ENCODE measurements around the gene PSG7.
"Not testable (repeated sequence)": the region's sequence is repeated elsewhere in the genome, so short reads cannot be mapped to it uniquely, and the experiment has no call there.

The PSG7 gene

DNA sequence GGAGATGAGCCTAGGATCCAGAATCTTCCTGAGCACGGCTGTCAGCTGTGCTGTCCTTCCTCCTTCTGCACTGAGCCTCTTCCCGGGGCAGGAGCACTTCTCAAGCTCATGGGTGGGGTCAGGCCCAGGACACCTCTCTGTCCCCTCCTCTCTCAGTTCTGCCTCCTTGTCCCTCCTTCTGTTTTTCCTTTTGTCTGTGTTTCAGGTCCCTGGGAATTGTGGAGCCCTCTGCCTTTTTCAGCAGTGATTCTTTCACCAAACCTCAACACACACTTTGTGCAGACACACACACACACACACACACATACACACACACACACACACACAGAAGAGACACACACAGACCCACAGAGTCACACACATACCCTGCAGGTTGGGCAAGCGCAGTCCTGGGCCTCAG lies at the start of gene PSG7:
TSS of gene PSG7 (minus strand) at position 101 of the 400 bp plus-strand sequence. CDS start 131 bp downstream, outside the sequence.
- DNase-seq (ENCODE audit: low spot score) = not testable (repeated sequence)

DNA sequence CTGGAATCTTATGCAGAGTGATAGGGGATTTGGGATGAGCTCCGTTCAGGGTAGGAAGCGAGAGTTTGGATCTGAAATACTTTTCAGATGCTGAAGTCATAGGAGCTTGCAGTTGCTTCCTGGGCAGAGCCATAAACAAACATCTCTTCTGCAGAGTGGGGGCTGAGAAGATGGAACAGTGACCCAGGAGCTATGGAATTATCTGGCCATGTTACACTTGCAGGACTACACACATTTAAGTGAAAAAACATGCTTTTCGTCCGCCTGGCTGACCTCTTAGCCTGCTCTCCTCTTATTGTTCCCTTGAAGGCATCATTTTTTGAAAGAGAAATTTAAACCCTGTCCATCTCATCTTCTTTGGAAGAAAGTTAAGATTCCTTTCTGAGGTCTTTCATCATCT lies 48.6 kb upstream of the PSG7 start:
- DNase-seq (ENCODE audit: low spot score) = no peak

DNA sequence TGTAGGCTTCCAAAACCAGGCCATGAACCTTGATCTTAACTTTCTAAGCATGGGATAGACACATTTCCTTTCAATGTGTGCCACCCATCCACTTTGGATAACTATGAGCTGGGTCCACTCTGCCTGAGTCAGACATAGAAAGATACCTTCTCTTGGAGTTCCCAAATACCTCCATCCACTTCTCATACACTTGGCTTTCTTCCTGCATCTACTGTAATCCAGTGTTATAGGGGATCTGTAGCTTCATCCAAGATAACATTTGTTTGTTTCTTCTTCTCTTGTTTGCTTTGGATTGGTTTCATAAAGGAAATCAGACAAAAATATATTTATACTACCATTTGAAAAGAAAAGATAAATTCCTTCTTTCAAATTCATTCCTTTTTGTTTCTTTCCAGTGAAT lies 45.1 kb upstream of the PSG7 start:
- DNase-seq (ENCODE audit: low spot score) = not testable (repeated sequence)

DNA sequence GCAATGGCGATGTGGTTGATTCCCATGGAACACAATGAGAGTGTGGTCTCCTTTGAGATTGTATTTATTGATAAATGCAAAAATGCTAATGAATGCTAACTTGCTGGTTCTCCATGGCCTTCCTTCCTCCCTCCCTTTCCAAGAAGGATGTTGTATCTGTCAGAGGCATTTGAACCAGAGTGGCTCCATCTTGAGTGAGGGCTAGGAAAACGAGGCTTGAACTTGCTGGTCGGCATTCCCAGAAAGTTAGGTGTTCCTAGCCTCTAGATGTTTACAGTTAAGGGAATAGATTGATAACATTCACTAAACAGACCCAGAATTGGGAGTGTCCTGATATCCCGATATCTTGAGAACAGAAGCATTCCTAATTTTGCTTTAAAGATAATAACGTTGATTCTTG lies 34.4 kb upstream of the PSG7 start:
- DNase-seq (ENCODE audit: low spot score) = not testable (repeated sequence)

DNA sequence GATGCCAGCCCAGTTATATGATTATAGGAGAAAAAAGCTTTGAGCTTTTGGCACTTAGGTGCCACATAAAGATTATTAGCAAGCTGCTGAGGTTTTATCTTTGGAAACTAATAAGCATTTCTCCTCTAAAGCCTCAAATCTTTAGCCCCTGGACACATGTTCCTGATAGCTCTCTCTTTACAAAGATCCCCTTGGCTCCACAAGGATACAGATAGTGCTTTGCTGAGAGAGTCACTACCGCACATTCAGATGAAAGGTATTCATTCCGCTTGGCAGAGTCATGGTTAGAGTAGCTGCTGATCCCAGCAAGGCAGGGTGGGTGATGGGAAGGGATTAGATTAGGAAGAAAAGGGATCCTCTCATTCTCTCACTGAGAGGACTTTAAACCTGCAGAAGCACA lies 28.2 kb upstream of the PSG7 start:
- DNase-seq (ENCODE audit: low spot score) = peak; percentile 56

DNA sequence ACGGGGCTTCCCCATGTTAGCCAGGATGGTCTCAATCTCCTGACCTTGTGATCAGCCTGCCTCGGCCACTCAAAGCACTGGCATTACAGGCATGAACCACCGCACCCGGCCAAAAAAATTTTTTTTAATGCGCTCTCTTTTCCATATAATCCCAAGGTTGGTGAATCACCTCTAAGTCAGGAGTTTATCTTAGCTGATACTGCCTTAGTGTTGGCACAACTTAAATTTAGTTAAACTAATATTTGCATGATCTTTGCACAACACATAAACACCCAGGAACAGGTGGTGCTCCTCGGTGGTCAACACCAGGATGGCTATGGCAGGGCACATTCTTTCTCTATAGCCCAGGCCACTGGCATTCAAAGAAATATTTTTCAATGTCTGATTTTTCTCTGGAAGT lies 24.1 kb upstream of the PSG7 start:
- DNase-seq (ENCODE audit: low spot score) = no peak

DNA sequence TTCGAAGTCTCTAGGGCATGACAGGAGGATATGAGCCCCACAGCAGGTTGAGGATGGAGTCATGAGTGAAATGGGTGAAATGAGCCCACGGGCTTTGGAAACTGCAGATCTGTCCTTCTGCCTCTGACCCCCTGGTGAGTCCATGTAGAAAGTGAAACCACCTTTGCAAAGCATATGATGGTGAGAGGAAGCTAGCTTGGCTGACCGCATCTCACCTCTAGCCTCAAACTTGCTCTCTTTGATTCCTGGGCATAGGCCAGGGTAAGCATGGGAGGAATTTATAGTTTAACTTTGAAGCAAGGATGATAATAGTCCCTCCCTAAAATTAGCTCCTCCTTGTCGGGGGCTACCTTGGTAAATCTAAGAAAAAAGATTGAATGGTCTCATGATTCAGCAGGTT lies 15.1 kb upstream of the PSG7 start:
- DNase-seq (ENCODE audit: low spot score) = not testable (repeated sequence)

DNA sequence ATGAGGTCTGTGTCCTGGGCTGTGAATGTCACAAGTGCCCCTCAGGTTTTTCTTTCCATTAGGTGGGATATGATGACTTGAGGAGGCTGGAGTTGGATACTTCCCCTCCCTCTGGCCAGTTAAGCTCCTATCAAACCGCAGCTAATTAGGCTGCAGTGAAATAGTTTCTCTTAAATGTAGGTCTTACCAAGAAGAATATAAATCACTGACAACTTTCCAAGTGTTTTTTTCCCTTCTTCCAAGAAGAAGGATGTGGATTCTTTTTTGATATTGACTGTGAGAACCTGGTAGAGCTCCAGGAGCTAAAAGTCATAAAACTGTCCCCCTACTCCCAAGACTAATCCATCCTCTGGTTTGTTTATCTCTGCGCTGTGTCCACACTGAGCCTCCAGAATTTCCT lies 14.5 kb upstream of the PSG7 start:
- peak; percentile 3 for DNase-seq (ENCODE audit: low spot score)

DNA sequence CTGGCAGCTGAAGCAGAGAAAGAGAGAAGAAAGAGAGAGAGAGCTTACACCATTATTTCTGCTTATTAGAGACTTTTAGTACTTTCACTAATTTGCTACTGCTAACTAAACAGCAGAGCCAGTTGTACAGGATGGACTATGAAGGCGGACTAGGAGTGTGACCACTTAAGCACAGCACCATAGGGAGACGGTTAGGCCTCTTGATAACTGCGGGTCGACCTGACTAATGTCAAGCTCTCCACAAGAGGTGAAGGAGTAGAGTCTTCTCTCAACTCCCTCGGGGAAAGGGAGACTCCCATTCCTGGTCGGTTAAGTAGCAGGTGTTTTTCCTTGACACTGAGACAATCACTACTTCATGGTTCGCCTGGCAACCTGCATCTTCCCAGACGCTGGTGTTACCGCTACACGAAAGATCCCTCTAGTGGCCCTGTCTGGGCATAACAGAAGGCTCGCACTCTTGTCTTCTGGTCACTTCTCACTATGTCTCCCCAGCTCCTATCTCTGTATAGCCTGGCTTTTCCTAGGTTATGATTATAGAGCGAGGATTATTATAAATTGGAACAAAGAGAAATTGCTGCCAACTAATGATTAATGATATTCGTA lies 5.3 kb upstream of the PSG7 start:
- peak; percentile 11 for DNase-seq (ENCODE audit: low spot score)

DNA sequence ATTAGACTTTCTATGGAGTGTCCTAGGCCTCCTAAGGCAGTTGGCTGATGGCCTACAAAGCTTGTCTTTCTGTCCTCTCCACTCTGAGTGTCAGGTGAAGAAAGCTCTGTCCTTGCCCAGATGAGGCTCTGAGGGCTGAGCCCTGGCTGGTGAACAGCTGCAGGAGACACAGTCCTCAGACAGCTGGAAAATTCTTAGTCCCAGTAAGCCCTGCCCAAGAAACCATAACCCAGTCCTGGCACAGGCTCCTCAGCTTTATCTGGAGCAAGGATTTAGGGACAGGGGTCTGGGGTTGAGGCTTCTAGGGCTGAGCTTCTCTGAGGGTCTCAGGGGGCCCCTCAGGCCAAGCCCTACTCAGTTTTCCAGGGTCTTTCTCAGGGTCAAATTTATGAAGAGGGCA lies 2.3 kb downstream of the PSG7 start:
- not testable (repeated sequence) for DNase-seq (ENCODE audit: low spot score)

DNA sequence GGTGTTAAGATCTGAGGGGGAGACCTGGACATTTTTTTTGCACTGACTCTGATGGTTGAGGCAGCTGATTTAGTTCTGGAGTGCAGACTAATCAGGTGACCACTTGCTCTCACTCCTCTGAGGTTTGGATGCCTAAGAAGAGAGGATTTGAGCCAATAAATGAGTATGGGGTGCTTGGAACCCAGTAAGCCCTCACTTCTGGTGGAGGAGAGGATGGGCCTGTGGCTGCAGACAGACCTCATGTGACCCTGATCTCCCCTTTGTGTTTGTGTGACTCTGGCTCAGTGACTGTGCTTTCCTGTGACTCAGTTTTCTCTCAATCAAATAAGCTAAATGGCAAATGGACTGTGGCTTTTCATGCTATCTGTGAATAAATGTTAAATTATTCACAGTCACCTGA lies 2.8 kb downstream of the PSG7 start:
- DNase-seq (ENCODE audit: low spot score) = not testable (repeated sequence)

DNA sequence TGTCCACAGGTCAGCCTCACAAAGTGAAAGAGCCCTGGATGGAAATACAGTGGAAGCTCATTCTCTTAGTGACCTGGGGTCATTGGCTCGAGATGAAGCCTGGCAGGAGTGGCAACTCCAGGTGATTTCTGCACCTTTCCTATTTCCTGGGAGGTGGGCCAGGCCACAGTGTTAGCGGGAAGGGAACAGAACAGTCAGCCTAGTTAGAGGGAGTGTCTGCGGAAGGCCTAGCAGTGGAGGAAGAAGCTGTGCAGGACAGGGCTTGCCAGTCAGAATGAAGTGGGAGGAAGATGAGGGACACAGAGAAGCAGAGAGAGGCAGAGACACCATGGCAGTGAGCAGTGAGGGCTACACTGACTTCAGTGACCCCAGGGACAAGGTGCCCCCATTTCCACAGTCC lies 3.6 kb downstream of the PSG7 start:
- not testable (repeated sequence) for DNase-seq (ENCODE audit: low spot score)

DNA sequence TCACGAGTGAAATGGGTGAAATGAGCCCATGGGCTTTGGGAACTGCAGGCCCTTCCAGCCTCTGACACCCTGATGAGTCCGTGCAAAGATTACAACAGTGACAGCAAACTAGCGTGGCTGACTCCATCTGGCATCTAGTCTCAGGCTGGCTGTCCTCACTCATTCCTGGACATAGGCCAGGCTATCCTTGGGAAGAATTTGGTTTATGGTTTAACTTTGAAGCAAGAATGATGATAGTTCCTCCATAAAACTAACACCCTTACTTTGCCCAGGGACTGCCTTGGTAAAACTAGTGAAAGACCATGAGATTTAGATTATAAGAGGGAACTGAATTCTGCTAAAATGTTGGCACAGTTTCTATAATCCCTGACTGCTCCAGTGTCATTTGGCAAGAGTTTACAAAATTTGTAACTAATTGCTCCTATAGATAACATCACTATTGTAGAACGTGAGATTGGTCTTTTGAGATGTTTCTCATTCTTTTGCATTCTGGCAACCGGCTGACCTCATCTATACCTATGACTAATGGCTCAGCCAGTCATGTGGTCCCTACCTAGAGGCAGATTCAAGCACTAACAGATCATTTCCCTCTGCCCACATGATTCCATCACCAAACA lies 4.4 kb downstream of the PSG7 start:
- peak; percentile 54 for DNase-seq (ENCODE audit: low spot score)

DNA sequence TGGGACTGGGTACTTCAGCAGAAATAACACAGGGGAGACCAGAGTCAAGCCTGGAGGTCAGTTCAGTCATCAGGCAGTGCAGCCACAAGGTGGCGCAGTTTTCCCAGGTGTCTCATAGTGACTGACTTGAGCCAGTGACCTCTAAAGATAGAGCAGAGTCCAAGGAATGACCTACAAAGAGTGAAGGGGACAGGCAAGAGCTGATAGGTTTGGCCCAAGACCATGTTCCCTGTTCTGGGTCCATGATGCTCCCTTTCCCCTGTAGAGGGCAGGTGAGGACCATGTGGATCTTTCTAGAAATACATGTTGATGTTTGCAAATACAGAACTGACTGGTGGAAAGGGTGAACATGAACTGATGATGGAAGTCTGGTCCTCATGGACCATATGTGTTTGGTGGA lies 6.8 kb downstream of the PSG7 start:
- peak; percentile 27 for DNase-seq (ENCODE audit: low spot score)

DNA sequence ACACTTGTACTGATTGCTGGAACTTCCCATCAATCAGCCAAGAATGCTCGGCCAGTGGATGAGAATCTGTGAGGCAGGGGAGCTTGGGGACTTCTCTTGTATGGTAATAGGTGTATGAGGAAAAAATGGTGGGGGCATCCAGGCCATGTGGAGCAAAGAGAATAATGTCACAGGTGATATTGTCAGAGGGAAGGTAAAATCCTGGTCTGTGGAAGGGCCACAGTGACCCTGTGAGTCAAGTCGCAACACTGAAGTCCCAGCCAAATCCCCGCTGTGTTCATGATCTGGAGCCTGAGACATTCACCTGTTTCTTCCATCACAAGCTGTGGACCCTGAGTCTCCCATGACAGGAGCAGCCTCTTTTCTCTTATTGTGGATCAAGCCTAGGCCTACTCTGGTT lies 8.1 kb downstream of the PSG7 start:
- DNase-seq (ENCODE audit: low spot score) = no peak

DNA sequence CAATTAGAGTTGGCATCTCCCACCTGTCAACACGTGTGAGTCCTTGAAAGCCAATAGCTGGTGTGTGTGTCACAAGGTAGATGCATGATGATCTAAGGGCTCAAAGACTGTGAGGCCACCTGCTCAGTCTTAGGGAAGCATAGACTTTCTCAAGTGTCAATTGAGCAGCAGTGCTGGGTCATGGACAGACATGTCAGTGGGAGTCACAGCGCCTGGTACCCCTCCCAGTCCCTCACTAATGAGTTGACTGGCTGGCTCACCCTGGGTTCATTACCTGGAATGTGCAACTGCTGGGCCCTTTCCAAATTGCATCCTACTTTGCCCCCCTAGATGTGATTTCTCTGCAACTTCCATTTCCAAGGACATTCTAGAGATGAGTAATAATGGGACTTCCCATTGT lies 10.2 kb downstream of the PSG7 start:
- DNase-seq (ENCODE audit: low spot score) = no peak

DNA sequence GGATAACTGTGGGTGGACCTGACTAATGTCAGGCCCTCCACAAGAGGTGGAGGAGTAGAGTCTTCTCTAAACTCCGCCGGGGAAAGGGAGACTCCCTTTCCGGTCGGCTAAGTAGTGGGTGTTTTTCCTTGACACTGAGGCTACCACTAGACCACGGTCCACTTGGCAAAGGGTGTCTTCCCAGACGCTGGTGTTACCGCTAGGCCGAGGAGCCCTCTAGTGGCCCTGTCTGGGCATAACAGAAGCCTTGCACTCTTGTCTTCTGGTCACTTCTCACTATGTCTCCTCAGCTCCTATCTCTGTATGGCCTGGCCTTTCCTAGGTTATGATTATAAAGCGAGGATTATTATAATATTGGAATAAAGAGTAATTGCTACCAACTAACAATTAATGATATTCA lies 13.9 kb downstream of the PSG7 start:
- peak; percentile 50 for DNase-seq (ENCODE audit: low spot score)

DNA sequence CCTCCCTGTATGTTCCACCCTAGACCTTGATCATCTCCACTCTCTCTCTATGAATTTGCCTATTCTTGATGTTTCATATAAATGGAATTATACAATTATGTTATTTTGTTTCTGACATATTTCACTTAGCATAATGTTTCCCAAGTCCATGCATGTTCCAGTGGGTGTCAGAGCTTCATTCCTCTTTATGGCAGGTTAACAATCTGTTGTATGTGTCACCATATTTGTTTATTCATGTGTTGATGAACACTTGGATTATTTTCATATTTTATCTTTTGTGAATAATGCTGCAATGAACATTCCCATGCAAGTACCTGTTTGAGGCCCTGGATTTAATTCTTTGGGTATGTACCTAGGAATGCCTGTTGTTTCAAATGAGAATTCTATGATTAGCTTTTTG lies 16.0 kb downstream of the PSG7 start:
- DNase-seq (ENCODE audit: low spot score) = not testable (repeated sequence)

DNA sequence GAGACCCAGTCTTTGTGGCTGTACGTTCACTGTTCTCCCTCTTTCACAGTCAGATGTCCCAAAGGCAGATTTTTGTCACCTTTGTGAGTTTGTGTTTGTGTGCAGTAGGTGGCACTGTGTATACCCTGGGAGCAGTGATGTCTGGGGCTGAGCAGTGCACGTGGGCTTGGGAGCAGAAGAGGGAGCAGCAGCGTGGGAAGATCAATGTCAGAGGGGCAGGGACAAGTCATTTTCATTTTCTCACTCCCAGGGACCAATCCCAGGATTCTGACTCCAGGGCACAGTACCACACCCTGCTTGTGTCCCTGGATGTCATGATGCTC lies 17.3 kb downstream of the PSG7 start:
- no peak for DNase-seq (ENCODE audit: low spot score)

DNA sequence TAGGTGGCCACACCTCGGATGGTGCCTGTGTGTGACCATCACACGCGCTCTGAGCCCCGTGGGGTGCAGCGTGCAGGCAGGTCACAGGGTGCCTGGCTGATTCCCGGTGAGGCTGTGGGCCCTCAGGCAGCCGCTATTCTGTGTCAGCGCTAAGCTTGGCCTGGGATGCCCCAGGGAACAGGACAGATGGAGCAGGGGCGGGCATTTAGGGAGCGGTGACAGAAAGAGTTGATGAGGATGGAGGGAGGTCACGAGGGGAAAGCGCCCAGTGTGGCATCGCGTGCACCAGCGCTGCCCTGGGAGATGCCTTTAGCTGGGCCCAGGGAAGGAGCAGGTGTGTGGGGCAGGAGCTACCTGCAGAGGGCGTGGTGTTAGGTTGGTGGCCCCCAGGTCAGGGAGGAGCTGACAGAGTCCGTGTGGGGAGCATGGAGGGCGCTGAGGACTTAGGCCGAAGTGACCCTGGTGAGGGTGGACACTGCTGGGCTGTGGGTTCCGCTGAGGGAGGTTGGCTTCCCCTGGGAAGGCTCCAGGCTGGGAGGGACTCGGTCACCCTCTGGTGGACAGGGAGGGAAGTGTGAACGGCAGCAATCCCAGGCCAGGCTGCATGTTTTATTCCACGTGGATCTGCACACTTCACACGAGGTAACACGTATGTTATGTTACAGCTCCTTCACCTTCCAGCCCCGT lies 17.8 kb downstream of the PSG7 start:
- peak; percentile 16 for DNase-seq (ENCODE audit: low spot score)

DNA sequence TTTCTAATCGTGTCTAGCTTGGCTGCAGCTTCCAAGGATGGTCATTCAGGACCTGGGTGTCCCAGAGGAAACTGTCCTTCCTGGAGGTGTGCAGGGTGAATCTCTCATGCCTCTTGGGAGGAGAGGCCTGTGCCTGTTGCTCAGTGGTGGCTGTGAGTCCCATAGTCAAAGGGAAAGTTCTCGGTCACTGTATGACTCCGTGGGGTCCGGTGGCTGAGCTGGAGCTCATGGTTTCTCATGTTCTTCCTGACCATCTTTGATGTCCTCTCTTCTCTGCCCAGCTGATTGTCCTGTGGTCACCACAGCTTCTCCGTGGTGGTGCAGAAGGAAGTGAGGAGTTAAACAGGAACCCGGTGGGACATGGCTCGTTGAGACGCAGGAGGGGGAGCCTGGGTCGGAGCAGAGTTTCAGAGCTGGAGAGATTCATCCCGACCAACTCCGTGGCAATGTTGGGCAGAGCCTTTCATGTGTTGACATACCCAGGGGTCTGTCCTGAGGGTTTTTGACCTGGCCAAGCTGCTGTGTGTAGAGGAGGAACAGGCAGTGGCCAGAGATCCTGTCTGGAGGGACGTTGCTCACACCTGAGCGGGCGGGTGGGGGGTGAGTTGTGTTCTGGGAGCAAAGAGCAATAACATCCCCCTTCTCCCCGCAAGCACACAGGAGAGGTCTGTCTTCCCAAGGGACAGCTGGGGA lies 18.5 kb downstream of the PSG7 start:
- not testable (repeated sequence) for DNase-seq (ENCODE audit: low spot score)

DNA sequence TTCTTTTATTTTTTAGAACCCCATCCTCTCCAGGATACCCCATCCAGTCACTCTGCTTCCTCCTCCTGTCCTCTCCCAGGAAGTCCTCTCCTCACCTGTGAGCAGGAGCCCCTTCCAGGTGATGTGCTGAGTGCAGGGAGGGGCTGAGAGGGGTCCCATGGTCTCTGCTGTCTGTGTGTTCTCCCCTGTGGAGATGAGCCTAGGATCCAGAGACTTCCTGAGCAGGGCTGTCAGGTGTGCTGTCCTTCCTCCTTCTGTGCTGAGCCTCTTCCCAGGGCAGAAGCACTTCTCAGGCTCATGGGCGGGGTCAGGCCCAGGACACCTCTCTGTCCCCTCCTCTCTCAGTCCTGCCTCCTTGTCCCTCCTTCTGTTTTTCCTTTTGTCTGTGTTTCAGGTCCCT lies 19.4 kb downstream of the PSG7 start, which contains the start of gene PSG6:
TSS of gene PSG6 (minus strand) at position 261 of the 400 bp plus-strand sequence. CDS start at position 159, 102 bp downstream.
- DNase-seq (ENCODE audit: low spot score) = not testable (repeated sequence)

DNA sequence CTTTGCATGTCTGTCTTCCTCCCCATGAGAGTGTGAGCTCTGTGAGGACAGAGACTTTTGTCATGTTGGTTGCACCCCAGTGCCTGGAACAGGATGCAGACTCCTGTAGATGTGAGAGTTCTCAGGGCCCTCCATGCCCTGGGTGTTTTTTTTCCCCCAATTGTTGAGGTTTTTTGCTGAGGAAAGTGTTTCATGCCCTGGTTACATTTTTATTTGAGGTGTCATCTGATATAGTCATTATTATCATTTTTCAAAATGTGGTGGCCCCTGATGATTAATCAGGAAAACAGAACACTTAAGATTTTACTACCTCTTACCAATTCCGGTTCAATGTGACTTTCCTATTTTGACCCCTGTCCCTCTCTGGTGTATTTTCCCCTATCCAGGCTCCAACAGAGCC lies 20.1 kb downstream of the PSG7 start:
- not testable (repeated sequence) for DNase-seq (ENCODE audit: low spot score)
